Suprapubic skin (tissue), 4 donors: ENCODE results near the gene SLC2A10.

Experiments used
- CTCF ChIP-seq, 2 donors: fragments of 200-600 bp in 1 of 2; fragments of 450-650 bp in 1 of 2; sonication (generic) in 1 of 2; IDR thresholded peaks; one replicate each; pipeline ENCODE4 v1.5.1; 2016 to 2019; ENCODE audit warnings: antibody characterized with exemption in 2 of 2, mild to moderate bottlenecking in 1 of 2, moderate library complexity in 1 of 2
- POLR2A ChIP-seq, 2 donors: fragments of 450-650 bp; IDR thresholded peaks; one replicate each; pipeline ENCODE4 v1.6.1; 2017; ENCODE audit warnings: antibody characterized with exemption in 2 of 2, mild to moderate bottlenecking in 2 of 2, moderate library complexity in 2 of 2
- POLR2AphosphoS5 ChIP-seq, 3 donors: sonication (generic); formaldehyde crosslinking; IDR thresholded peaks; one replicate each; pipeline ENCODE4 v1.6.1; 2017; ENCODE audit warnings: antibody characterized with exemption in 3 of 3

- TF ChIP-seq POLR2AphosphoS5 (IDR thresholded peaks at IDR 0.05): no peak
- no peak for TF ChIP-seq CTCF (IDR thresholded peaks at IDR 0.05)
- TF ChIP-seq POLR2A (IDR thresholded peaks at IDR 0.05): no peak
Observed at GRCh38 chr20:46713957-46714834, 4.7 kb downstream of the SLC2A10 start.
